ENCODE results near the gene YBX2.

The YBX2 gene

GRCh38 chr17:7239091-7240027 is 55.1 kb downstream of the YBX2 start, which contains the start of gene PHF23:
Gene PHF23 (minus strand): TSS chr17:7239457. CDS start chr17:7239279, 178 bp downstream.
- ChIA-PET POLR2A (no interaction called here), CTCF (interaction anchor here (1.1 to 1.5 kb wide), 5 partner anchors 12 to 448 kb away, joined by 3 read pairs; partner anchors contain the start of genes CTDNEP1 and TP53)
- TF ChIP-seq CTCF (IDR thresholded peaks at IDR 0.05; ENCODE audit: control extremely low read depth, extremely low read depth, low read depth, missing control alignments): no peak
- DNase-seq (ENCODE audit: extremely low spot score): peak; percentile 97

- TF ChIP-seq CTCF (IDR thresholded peaks at IDR 0.05; ENCODE audit: control extremely low read depth, extremely low read depth, low read depth, missing control alignments): no peak
- ChIA-PET POLR2A (interaction anchor here (0.5 to 2.7 kb wide), 2 partner anchors 19 to 67 kb away, joined by 3 to 6 read pairs; partner anchors contain the start of genes ACADVL and DLG4), CTCF (interaction anchor here (0.9 to 1.5 kb wide), 5 partner anchors 13 to 449 kb away, joined by 3 read pairs; partner anchors contain the start of genes ACADVL, CTDNEP1, DLG4 and TP53)
- no peak for DNase-seq (ENCODE audit: extremely low spot score)
Measured at GRCh38 chr17:7238420-7239090, 55.9 kb downstream of the YBX2 start.
